Dendritic cell treated with granulocyte-macrophage colony-stimulating factor and Interleukin-4, amounts not matched to agents 40 ng/mL and 50 ng/mL, for 4 days (primary cell): ENCODE results near the gene HOXD8.

Experiments used
- H3K27ac Mint-ChIP-seq: one replicate; pipeline ENCODE4 v1.8.0; 2022; ENCODE audit warnings: mild to moderate bottlenecking, mixed read lengths
- H3K27me3 Mint-ChIP-seq: one replicate; pipeline ENCODE4 v1.8.0; 2022; ENCODE audit warnings: mild to moderate bottlenecking, mixed read lengths
- H3K36me3 Mint-ChIP-seq: one replicate; pipeline ENCODE4 v1.8.0; 2022; ENCODE audit warnings: low read depth, mixed read lengths
- H3K4me1 Mint-ChIP-seq: one replicate; pipeline ENCODE4 v1.8.0; 2022; ENCODE audit warnings: low read depth, mixed read lengths
- H3K4me3 Mint-ChIP-seq: one replicate; pipeline ENCODE4 v1.8.0; 2022; ENCODE audit warnings: mild to moderate bottlenecking, moderate library complexity, mixed read lengths
- H3K9me3 Mint-ChIP-seq: one replicate; pipeline ENCODE4 v1.8.0; 2022; ENCODE audit warnings: mixed read lengths
- intact Hi-C: fragments of 100-400 bp; cut with micrococcal nuclease; formaldehyde crosslinking; loops from one replicate; pipeline ENCODE4 v1.15.0; 2022

HOXD8 gene

DNA sequence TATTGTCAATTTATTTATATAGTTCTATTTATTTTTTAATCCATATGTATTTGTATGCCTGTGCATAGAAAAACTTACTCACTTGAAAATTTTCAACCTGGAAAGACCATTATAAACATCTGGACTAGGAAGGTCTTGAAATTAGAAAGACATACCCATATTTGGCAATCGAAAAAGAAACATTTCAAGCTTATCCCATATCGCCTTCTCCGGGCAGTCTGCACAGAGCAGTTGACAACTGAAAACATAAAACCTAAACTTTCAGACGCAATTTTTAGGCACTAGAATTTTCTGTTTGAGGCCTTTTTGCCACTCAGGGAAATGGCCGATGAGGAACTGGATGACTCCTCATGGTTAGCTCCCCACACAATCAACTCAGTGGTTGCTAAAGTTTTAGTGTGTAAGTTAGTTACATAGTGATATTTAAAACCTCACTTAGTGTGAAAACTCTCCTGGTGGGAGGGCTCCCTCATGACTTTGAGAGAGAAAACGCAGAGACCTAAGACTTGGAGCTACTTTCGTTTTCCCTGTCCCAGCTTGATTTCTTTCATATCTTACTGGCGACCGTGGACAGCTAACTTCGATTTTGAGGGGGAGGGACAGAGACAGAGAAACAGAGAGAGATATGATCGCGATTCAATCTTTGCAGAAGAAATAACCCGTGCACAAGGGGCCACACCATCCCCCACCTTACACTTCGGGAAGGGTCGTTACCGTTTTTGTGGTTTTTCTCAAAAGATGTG, 33.1 kb upstream of the HOXD8 start:
- no peak overlapping the region for H3K27ac Mint-ChIP-seq

DNA sequence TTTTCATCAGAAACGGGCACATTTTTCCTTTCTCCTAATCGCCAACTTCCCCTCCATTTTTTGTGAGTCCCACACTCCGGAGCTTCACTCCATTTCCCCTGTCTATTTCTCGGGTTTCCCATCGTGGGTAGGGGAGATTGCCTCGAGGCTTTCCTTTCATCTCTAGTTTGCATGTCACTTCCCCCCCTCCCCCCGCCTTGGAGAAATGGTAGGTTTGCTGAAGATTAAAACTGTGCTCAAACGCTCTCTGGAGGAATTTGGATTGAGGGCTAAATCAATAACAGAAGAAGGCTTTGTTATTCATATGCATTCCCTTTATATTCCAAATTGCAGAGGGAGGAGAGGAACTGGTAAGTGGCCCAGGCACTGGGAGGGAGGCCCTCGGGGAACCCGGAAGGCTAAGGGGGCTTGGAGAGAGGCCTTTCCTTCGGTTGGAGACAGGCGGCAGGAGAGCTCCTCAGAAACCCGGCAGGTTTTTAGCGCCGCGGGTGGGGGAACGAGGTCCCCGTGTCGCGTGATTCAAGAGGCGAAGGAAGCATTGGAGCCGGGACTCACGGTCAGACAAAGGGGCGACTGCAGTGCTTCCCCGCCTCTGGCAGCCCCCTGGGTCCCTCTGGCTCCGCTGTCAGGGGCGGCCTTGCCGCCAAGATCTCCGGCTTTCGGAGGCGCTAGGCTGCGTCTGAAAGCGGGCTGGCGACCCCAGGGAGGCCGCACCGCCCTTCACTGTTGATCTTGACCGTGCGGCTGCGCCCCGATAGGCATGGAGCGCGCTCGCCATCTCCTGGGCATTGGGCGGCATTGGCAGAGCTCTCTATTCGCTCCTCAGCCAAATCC, 32.3 kb upstream of the HOXD8 start:
- Mint-ChIP-seq H3K36me3 (no peaks in the 10 kb centered on the region), H3K27ac (no peak overlapping the region), H3K27me3 (peaks cover 94% of the 10 kb centered on the region), H3K9me3 (no peaks in the 10 kb centered on the region), H3K4me1 (peaks cover 31% of the 10 kb centered on the region), H3K4me3 (peak overlapping the region; percentile 71)
- intact Hi-C loops, result loop anchor here (1.0 to 10.0 kb wide), 4 partner anchors 92 to 846 kb away; partner anchors contain the start of gene LNPK

More for the DNA sequence above, 33.1 kb upstream of the HOXD8 start:
- intact Hi-C loops, result loop anchor here (2.0 to 10.0 kb wide), 2 partner anchors 92 to 730 kb away; partner anchors contain the start of gene LNPK
- Mint-ChIP-seq H3K36me3 (no peaks in the 10 kb centered on the region), H3K9me3 (no peaks in the 10 kb centered on the region), H3K4me1 (peaks cover 39% of the 10 kb centered on the region), H3K27me3 (peaks cover 94% of the 10 kb centered on the region), H3K4me3 (peak overlapping the region; percentile 71)

DNA sequence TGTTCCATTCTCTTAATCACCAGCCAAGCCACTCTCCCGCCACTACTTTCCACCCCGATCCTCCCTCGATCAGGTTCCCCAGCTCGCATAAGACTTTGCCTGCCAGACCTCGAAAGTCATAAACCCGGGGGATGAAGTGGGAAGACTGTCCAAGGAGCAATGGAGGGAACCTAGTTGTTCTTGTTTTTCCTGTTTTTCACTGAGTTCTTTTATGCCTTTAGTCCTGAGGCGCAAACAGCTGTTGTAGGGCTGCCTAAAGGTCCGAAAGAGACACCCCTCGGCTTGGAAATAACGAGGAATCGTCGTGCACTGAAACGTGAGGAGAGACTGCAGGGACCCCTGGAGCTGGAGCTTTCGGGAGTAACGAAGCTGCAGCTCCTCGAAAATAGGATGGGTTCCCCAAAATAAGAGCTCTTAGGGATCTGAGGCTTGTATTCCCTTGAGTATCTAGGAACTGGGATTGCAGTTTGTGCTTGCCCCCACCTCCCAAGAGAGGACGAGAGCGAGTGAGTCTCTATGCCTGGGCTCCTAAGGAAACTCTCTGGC, 31.6 kb upstream of the HOXD8 start:
- Mint-ChIP-seq H3K4me3 (no peak overlapping the region), H3K27me3 (peaks cover 99% of the 10 kb centered on the region), H3K9me3 (no peaks in the 10 kb centered on the region), H3K4me1 (peaks cover 26% of the 10 kb centered on the region), H3K27ac (no peak overlapping the region), H3K36me3 (no peaks in the 10 kb centered on the region)
- intact Hi-C loops, result loop anchor here (1.0 to 10.0 kb wide), 4 partner anchors 93 to 847 kb away; partner anchors contain the start of gene LNPK

DNA sequence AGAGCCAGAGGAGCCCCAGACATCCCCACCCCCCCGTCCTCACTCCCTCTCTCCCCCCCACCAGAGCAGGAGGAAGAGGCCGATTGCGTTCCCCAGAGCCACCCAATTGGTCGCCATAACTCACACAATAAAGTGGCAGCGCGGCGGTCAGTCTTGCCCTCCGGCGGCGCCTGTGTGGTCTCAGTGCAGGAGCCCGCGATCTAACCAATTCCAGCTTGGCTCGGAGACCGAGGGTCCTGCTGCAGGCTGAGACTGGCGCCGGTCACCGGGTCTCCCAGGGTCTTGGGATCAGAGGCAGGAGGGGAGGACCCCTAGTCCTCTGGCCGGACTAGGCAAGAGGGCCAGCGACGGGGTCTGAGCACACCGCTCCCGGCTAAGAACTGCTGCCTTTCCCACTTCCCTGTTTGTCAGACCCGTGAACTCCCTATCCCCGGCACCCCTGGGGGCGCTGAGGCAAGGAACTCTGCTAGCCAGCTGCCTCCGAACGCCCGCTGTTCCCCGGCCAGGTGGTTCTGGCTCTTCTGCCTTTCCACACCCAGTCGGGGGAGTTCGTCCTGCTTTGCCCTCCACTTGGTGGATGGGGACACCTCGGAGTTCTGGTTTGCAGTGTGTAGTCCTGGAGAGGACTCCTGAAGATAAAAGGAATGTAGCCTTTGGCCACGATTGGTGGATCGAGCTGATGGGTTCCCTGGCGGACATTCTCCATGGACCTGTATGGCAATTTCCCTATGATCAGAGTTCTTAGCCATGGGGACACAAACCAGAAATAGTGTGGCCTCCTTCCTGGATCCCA, 30.9 kb upstream of the HOXD8 start:
- H3K27me3 Mint-ChIP-seq, result peaks cover 96% of the 10 kb centered on the region
- no peaks in the 10 kb centered on the region for H3K36me3 Mint-ChIP-seq
- peaks cover 19% of the 10 kb centered on the region for H3K4me1 Mint-ChIP-seq
- H3K9me3 Mint-ChIP-seq, result no peaks in the 10 kb centered on the region
- H3K27ac Mint-ChIP-seq, result no peak overlapping the region
- intact Hi-C loops, result loop anchor here (10.0 kb wide), 1 partner anchor 94 kb away; the partner anchor contains the start of gene LNPK
- no peak overlapping the region for H3K4me3 Mint-ChIP-seq

DNA sequence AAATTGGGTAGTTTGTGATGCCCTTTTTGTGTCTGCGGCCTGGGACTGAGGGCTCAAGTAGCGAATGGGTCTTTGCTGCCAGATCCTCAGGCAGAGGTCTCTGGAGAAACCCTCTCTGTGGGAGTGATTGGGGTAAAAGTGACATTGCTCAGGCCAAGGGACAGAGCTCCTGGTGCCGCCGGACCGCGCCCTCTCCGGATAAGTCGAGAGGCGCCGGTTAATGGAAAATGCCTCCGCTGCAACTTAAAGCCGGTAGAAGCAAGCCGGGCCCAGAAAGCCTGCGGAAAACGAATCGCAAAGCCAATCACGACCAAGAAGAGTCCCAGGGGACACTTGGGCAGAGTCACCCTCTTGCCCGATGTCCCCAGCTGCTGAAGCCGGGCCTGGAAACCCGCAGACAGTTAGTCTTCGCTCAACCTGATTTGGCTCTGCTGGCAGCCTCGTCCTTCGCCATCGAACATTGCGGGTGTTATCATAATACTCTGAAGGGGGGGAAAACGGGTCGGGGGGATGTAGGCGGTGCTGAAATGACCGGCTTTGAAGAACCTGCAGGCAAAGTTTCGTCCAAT, 30.3 kb upstream of the HOXD8 start:
- Mint-ChIP-seq H3K4me1 (peaks cover 17% of the 10 kb centered on the region), H3K36me3 (no peaks in the 10 kb centered on the region), H3K9me3 (no peaks in the 10 kb centered on the region), H3K27ac (no peak overlapping the region), H3K4me3 (no peak overlapping the region), H3K27me3 (peaks cover 96% of the 10 kb centered on the region)
- intact Hi-C loops, result loop anchor here (10.0 kb wide), 1 partner anchor 94 kb away; the partner anchor contains the start of gene LNPK

DNA sequence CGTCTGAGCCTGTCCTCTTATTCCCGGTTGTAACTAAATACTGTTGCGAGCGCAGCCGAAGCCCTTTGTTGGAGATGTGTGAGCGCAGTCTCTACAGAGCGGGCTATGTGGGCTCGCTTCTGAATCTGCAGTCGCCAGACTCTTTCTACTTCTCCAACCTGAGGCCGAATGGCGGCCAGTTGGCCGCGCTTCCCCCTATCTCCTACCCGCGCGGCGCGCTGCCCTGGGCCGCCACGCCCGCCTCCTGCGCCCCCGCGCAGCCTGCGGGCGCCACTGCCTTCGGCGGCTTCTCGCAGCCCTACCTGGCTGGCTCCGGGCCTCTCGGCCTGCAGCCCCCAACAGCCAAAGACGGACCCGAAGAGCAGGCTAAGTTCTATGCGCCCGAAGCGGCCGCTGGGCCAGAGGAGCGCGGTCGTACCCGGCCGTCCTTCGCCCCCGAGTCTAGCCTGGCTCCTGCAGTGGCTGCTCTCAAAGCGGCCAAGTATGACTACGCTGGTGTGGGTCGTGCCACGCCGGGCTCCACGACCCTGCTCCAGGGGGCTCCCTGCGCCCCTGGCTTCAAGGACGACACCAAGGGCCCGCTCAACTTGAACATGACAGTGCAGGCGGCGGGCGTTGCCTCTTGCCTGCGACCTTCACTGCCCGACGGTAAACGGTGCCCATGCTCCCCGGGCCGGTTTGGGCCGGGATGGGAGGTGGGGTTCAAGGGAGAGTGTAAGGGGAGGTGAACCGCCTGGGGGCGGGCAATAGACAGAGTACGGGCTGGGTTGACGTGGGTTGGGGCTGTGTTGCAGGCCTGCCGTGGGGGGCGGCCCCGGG, 29.6 kb upstream of the HOXD8 start, which contains the start of gene HOXD12:
Gene HOXD12 (plus strand): TSS at position 68 of the 819 bp plus-strand sequence. CDS start 7 bp downstream, at position 75.
- H3K27ac Mint-ChIP-seq, result no peak within 1 kb of the TSS
- no peak within 1 kb of the TSS for H3K4me3 Mint-ChIP-seq

DNA sequence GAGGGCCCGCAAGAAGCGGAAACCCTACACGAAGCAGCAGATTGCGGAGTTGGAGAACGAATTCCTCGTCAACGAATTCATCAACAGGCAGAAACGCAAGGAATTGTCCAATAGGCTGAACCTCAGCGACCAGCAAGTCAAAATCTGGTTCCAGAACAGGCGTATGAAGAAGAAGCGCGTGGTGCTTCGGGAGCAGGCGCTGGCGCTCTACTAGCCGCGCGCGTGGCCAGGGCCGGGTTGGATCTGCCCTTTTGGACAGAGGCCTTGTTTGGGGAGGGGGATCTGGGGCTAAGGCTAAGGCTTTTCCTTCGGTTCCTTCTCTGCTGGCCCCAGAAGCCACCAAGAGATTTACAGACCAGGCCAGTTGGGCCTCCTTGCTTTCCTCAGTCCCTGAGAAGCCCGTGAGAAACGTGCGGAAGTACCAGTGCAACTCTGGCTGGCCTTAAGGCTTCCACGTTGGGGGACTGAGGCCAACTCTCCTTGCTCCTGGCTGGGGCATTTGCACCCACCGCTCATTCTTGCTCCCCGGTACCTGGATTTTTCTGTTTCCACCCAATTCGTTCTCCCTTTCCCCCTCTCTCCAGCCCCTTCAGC, 28.9 kb upstream of the HOXD8 start:
- Mint-ChIP-seq H3K9me3 (no peaks in the 10 kb centered on the region), H3K4me1 (peaks cover 30% of the 10 kb centered on the region), H3K4me3 (no peak overlapping the region), H3K27ac (no peak overlapping the region), H3K36me3 (no peaks in the 10 kb centered on the region), H3K27me3 (peaks cover 96% of the 10 kb centered on the region)
- intact Hi-C loops, result no loop called here

More for the DNA sequence above, 29.6 kb upstream of the HOXD8 start, which contains the start of gene HOXD12:
- intact Hi-C loops, result loop anchor here (10.0 kb wide), 1 partner anchor 95 kb away; the partner anchor contains the start of gene LNPK
- peaks cover 96% of the 10 kb centered on the region for H3K27me3 Mint-ChIP-seq
- H3K4me1 Mint-ChIP-seq, result peaks cover 24% of the 10 kb centered on the region
- no peaks in the 10 kb centered on the region for H3K36me3 Mint-ChIP-seq
- no peaks in the 10 kb centered on the region for H3K9me3 Mint-ChIP-seq

DNA sequence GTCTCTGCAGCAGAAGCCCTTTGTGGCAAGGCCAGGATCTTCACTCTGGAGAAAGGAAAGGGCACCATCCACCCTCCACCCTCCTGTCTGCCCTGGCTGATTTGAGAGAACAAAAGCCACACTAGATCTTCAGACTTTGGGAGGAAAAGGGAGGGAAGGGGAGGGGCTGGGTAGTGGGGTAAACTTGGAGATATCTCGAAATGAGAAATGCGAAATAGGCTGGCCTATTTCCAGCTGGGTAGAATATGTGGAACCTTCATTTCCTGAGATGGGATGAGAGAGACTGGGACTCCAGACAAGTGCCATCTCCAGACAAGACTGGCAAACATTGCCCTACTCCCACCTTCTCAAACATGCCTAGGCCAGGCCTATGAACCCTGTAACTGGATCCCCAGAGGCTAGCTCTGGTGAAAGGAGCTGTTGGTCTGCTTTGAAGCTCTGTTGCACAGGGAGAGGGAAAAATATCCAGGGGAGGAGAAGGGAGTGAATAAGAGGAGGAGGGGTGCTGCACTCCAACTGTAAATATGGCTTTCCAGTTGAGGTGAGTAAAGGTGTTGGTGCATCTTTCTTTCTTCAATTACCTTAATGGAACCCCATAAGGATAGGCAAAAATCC, 28.2 kb upstream of the HOXD8 start:
- no peak overlapping the region for H3K4me3 Mint-ChIP-seq
- peaks cover 36% of the 10 kb centered on the region for H3K4me1 Mint-ChIP-seq
- no peak overlapping the region for H3K27ac Mint-ChIP-seq
- H3K36me3 Mint-ChIP-seq, result no peaks in the 10 kb centered on the region
- peaks cover 98% of the 10 kb centered on the region for H3K27me3 Mint-ChIP-seq
- intact Hi-C loops, result no loop called here
- H3K9me3 Mint-ChIP-seq, result no peaks in the 10 kb centered on the region

DNA sequence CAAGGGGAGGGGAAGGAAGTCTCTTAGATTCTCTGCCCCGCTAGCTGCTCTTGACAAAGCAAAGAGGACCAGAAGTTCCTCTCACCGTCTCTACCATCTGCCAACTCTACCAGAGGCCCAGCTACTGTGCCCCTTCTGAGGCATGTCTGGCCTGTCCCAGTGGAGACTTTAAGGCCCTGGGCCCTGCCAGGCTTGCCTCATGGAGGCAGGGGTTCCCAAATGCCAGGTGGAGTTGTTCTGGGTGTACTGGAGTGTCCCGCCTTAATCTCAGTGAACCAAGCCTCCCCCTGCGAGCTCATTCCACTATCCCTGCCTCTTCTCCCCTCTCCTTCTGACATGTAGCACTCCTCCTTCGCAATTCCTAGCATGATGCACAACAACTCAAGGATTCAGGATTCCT, 27.7 kb upstream of the HOXD8 start:
- no peaks in the 10 kb centered on the region for H3K36me3 Mint-ChIP-seq
- H3K4me3 Mint-ChIP-seq, result no peak overlapping the region
- peaks cover 34% of the 10 kb centered on the region for H3K4me1 Mint-ChIP-seq
- H3K9me3 Mint-ChIP-seq, result no peaks in the 10 kb centered on the region
- no peak overlapping the region for H3K27ac Mint-ChIP-seq
- H3K27me3 Mint-ChIP-seq, result peaks cover 95% of the 10 kb centered on the region
- intact Hi-C loops, result no loop called here

DNA sequence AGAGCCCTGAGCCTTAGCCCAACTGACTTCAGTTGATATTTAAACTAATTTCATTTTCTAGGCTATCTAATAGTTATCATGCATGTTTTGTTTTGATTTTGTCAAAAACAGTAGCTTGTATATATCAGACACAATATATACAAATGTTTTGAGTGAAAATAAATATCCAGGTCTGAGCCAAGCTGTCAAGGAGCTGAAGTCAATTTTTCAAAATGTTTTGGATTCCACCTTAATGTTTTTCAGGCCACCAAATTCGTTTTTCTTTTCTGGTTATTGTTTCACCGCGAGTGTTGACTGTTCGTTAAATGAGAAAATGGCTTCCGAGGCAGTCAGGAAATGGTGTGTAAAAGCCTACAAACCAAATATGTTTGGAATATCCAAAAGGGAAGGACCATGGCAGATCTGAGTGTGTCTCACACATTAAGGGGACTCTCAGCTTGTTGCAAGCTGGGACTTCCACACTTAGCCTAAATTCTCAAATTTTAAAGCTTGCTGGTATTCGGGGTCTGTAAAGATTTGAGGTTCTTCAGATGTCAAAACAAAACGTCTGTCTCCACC, 27.1 kb upstream of the HOXD8 start:
- Mint-ChIP-seq H3K4me1 (peaks cover 32% of the 10 kb centered on the region), H3K27me3 (peaks cover 94% of the 10 kb centered on the region), H3K27ac (no peak overlapping the region), H3K9me3 (no peaks in the 10 kb centered on the region), H3K4me3 (no peak overlapping the region), H3K36me3 (no peaks in the 10 kb centered on the region)
- intact Hi-C loops, result no loop called here

DNA sequence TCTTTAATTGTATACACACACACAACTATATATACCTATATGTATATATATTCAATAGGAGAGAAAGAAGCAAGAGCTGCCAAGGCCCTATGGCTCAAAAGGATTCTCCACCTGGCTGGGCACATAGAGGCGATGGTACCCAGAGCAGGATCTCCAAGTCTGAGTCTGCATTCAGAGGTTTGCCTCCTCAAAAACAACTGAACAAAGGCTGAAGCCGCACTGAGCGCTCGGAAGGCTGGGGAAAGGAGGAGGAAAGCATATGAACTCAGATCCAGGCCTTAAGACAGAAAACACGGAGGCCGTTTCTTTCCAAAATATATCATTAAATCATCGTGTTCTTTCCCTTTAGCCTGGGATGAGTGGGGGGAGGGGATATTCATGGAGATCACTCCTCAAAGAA, 26.3 kb upstream of the HOXD8 start:
- Mint-ChIP-seq H3K4me3 (no peak overlapping the region), H3K9me3 (no peaks in the 10 kb centered on the region), H3K36me3 (no peaks in the 10 kb centered on the region), H3K27me3 (peaks cover 86% of the 10 kb centered on the region), H3K27ac (no peak overlapping the region), H3K4me1 (peaks cover 26% of the 10 kb centered on the region)
- intact Hi-C loops, result no loop called here
